Myocyte (in vitro differentiated cells): ENCODE data around the gene NTHL1. TPM values are rescaled to one million over a fixed set of nuclear protein-coding genes. Genes with fewer than 3 reads are reported as not detected.

Source experiments
- DNase-seq: peaks from one replicate; pipeline ENCODE4 v3.0.0-alpha.2; 2012; ENCODE audit warnings: low read depth
- microRNA counts: library from miRNA; unstranded; fragments of <30 nt; microRNA quantifications from one replicate; lab custom pipeline; 2016
- microRNA-seq: library from miRNA; unstranded; fragments of <30 nt; microRNA quantifications from one replicate; pipeline ENCODE4, GENCODE V29; 2016
- total RNA-seq: library from RNA; depleted of rRNA; stranded (reverse); fragments of >200 nt; gene quantifications from 2 replicates; pipeline ENCODE4 v1.2.3, GENCODE V29; 2014

Gene NTHL1
- total RNA-seq, 1 donor from 2014 or later, result 17.3 TPM

- DNase-seq, result no peak
Observed at GRCh38 chr16:1998360-1998835, 49.2 kb downstream of the NTHL1 start.

GRCh38 chr16:1997494-1998359 lies 49.9 kb downstream of the NTHL1 start:
- DNase-seq, result no peak

- DNase-seq, result no peak
Observed at GRCh38 chr16:1993731-1994131, 53.9 kb downstream of the NTHL1 start.

- DNase-seq, result no peak
Observed at GRCh38 chr16:1992704-1993317, 54.8 kb downstream of the NTHL1 start.

- peak; percentile 71 for DNase-seq
Observed at GRCh38 chr16:1991948-1992703, 55.5 kb downstream of the NTHL1 start.

GRCh38 chr16:1991588-1991947 lies 56.1 kb downstream of the NTHL1 start:
- DNase-seq, result no peak

GRCh38 chr16:1991135-1991551 lies 56.5 kb downstream of the NTHL1 start:
- DNase-seq, result no peak

GRCh38 chr16:1990351-1991134 lies 57.1 kb downstream of the NTHL1 start:
- DNase-seq, result no peak

GRCh38 chr16:1990101-1990350 lies 57.6 kb downstream of the NTHL1 start:
- no peak for DNase-seq

MicroRNAs within 50 kb of the gene (microRNA counts, 767-probe panel; counts per million panel counts)
- microRNA hsa-miR-1225-3p (lab: Ali Mortazavi, UCI), result not detected
- microRNA hsa-miR-1225-5p (lab: Ali Mortazavi, UCI), result not detected

Small RNAs within 50 kb of the gene (microRNA-seq; reads per million reads assigned to microRNA genes)
- not detected for gene MIR1225

Other genes with a start within 250 kb of the NTHL1 start
- gene HAGH, start 221.0 kb downstream of the NTHL1 start, total RNA-seq, result 178 and 182 TPM in 2 replicates
- gene FAHD1, start 220.6 kb downstream of the NTHL1 start, total RNA-seq, result 48.6 and 53.2 TPM in 2 replicates
- not detected in 2 replicates for gene MEIOB, start 175.7 kb downstream of the NTHL1 start, total RNA-seq
- gene HS3ST6, start 129.4 kb downstream of the NTHL1 start, total RNA-seq, result not detected in 2 replicates
- gene MSRB1, start 104.6 kb downstream of the NTHL1 start, total RNA-seq, result 23.2 and 26.8 TPM in 2 replicates
- 4.0 and 5.8 TPM in 2 replicates for gene RPL3L, start 93.1 kb downstream of the NTHL1 start, total RNA-seq
- gene NDUFB10, start 88.3 kb downstream of the NTHL1 start, total RNA-seq, result 206 and 226 TPM in 2 replicates
- 1,943 and 2,126 TPM in 2 replicates for gene RPS2, start 83.0 kb downstream of the NTHL1 start, total RNA-seq
- gene RNF151, start 81.0 kb downstream of the NTHL1 start, total RNA-seq, result 0.24 TPM in 1 of 2 replicates, not detected in the other
- gene TBL3, start 75.8 kb downstream of the NTHL1 start, total RNA-seq, result 46.8 and 66.4 TPM in 2 replicates
- 1.1 and 3.1 TPM in 2 replicates for gene NOXO1, start 66.4 kb downstream of the NTHL1 start, total RNA-seq
- 19.9 and 22.6 TPM in 2 replicates for gene GFER, start 63.6 kb downstream of the NTHL1 start, total RNA-seq
- gene SYNGR3, start 57.9 kb downstream of the NTHL1 start, total RNA-seq, result 0.51 and 2.7 TPM in 2 replicates
- gene ZNF598, start 38.0 kb downstream of the NTHL1 start, total RNA-seq, result 33.5 and 50.3 TPM in 2 replicates
- gene NPW, start 28.0 kb downstream of the NTHL1 start, total RNA-seq, result 0.29 and 0.83 TPM in 2 replicates
- gene NHERF2, start 20.9 kb downstream of the NTHL1 start, total RNA-seq, result 38.1 and 52.7 TPM in 2 replicates
- 49.6 and 81.9 TPM in 2 replicates for gene TSC2, start 151 bp upstream of the NTHL1 start, total RNA-seq
- gene PKD1, start 88.1 kb upstream of the NTHL1 start, total RNA-seq, result 180 and 198 TPM in 2 replicates
- gene RAB26, start 100.8 kb upstream of the NTHL1 start, total RNA-seq, result 0.91 and 1.9 TPM in 2 replicates
- gene TRAF7, start 107.9 kb upstream of the NTHL1 start, total RNA-seq, result 95.8 and 120 TPM in 2 replicates
- 1.0 and 1.4 TPM in 2 replicates for gene CASKIN1, start 148.8 kb upstream of the NTHL1 start, total RNA-seq
- 30.3 and 46.9 TPM in 2 replicates for gene MLST8, start 157.6 kb upstream of the NTHL1 start, total RNA-seq
- 4.3 and 7.2 TPM in 2 replicates for gene BRICD5, start 163.0 kb upstream of the NTHL1 start, total RNA-seq
- 47.8 and 49.0 TPM in 2 replicates for gene PGP, start 167.0 kb upstream of the NTHL1 start, total RNA-seq
- gene E4F1, start 175.8 kb upstream of the NTHL1 start, total RNA-seq, result 33.6 and 35.3 TPM in 2 replicates
- gene DNASE1L2, start 188.6 kb upstream of the NTHL1 start, total RNA-seq, result 2.2 and 2.4 TPM in 2 replicates
- 39.6 and 46.4 TPM in 2 replicates for gene ECI1, start 203.8 kb upstream of the NTHL1 start, total RNA-seq
- 109 and 136 TPM in 2 replicates for gene RNPS1, start 220.3 kb upstream of the NTHL1 start, total RNA-seq